ENCODE data around the gene ALDH7A1. TPM values are rescaled to one million over a fixed set of nuclear protein-coding genes. Genes with fewer than 3 reads are reported as not detected.

Gene ALDH7A1
- total RNA-seq, 1 experiment from 2014 or later = 176 TPM

GRCh38 chr5:126509339-126509738, 85.7 kb downstream of the ALDH7A1 start (continued):
- TF ChIP-seq ARID4B (CRISPR knock-in tag; IDR thresholded peaks at IDR 0.05; ENCODE audit: borderline replicate concordance) (no peak), SOX15 (CRISPR knock-in tag; IDR thresholded peaks at IDR 0.05) (no peak), KAT7 (CRISPR knock-in tag; IDR thresholded peaks at IDR 0.05; ENCODE audit: borderline replicate concordance) (no peak), ATF6 (CRISPR knock-in tag; IDR thresholded peaks at IDR 0.05) (no peak), ZNF232 (CRISPR knock-in tag; IDR thresholded peaks at IDR 0.05) (no peak), RELA (CRISPR knock-in tag; IDR thresholded peaks at IDR 0.05; ENCODE audit: borderline replicate concordance) (no peak)
- TF ChIP-seq, protein P1, sequence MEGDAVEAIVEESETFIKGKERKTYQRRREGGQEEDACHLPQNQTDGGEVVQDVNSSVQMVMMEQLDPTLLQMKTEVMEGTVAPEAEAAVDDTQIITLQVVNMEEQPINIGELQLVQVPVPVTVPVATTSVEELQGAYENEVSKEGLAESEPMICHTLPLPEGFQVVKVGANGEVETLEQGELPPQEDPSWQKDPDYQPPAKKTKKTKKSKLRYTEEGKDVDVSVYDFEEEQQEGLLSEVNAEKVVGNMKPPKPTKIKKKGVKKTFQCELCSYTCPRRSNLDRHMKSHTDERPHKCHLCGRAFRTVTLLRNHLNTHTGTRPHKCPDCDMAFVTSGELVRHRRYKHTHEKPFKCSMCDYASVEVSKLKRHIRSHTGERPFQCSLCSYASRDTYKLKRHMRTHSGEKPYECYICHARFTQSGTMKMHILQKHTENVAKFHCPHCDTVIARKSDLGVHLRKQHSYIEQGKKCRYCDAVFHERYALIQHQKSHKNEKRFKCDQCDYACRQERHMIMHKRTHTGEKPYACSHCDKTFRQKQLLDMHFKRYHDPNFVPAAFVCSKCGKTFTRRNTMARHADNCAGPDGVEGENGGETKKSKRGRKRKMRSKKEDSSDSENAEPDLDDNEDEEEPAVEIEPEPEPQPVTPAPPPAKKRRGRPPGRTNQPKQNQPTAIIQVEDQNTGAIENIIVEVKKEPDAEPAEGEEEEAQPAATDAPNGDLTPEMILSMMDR (IDR thresholded peaks at IDR 0.05) = no peak

DNA sequence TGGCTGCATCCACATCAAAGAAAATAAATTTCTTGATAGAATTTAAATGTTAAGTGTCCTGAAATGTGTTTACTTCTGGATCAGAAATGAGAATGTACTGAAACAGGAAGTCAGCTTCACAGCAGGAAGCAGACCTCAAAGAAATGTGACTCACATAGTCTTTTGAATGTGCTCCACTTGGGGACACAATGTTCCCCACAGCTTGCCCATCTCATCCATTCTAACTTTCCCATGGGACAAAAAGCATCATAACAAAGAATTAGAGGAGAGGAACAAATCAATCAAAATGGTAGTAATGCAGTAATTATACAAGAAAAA, 86.1 kb downstream of the ALDH7A1 start:
- no peaks in the 10 kb centered on the region for H3K27me3 Mint-ChIP-seq (ENCODE audit: low read depth)
- H3K9me3 Mint-ChIP-seq = peaks cover 11% of the 10 kb centered on the region; the same call in 1 of the 2 replicates
- DNase-seq (ENCODE audit: low spot score) = no peak
- ATAC-seq = no peak
- no peak overlapping the region for H3K4me3 Mint-ChIP-seq
- H3K4me1 Mint-ChIP-seq = peaks cover 11% of the 10 kb centered on the region
- CTCF ChIA-PET = interaction anchor here (2.0 kb wide), 1 partner anchor 9 kb away, joined by 9 read pairs; no protein-coding TSS in a partner anchor
- H3K27ac Mint-ChIP-seq = no peak overlapping the region
- no peak for TF ChIP-seq PRRX2 (CRISPR knock-in tag; IDR thresholded peaks at IDR 0.05)
- POLR2A ChIA-PET = no interaction called here
- H3K36me3 Mint-ChIP-seq = no peaks in the 10 kb centered on the region

DNA sequence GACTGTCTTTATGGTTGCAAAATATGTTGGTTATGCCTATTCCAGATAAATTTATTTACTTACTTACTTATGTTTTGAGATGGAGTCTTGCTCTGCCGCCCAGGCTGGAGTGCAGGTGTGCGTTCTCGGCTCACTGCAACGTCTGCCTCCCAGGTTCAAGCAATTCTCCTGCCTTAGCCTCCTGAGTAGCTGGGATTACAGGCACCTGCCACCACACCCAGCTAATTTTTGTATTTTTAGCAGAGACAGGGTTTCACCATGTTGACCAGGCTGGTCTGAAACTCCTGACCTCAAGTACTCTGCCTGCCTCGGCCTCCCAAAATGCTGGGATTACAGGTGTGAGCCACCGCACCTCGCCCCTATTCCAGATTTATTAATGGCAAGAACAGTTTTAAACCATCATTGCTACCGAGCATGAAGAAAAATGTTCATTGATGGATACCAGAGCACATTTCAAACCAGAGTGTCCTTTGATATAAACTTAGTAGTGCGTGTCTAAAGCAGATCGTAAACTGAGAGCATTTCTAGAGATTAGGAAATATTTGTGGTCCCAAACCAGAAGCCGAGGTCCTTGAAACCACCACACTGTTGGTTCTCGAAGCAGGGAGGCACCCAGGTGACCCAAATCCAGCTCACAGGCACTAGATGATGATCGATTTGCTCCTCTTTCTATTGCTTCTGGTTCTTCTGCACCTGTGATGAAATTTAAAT, 86.6 kb downstream of the ALDH7A1 start:
- no peak for ATAC-seq
- ChIA-PET CTCF (interaction anchor here (0.6 to 2.0 kb wide), 2 partner anchors 8 to 35 kb away, joined by 3 to 9 read pairs; no protein-coding TSS in a partner anchor), POLR2A (no interaction called here)
- no peak overlapping the region for H3K27ac Mint-ChIP-seq
- peaks cover 6% of the 10 kb centered on the region; the same call in 1 of the 2 replicates for H3K9me3 Mint-ChIP-seq
- H3K36me3 Mint-ChIP-seq = no peaks in the 10 kb centered on the region
- H3K27me3 Mint-ChIP-seq (ENCODE audit: low read depth) = no peaks in the 10 kb centered on the region
- DNase-seq (ENCODE audit: low spot score) = no peak
- H3K4me1 Mint-ChIP-seq = peaks cover 11% of the 10 kb centered on the region
- H3K4me3 Mint-ChIP-seq = no peak overlapping the region
- no peak for TF ChIP-seq NR1H2 (CRISPR knock-in tag; IDR thresholded peaks at IDR 0.05)
- TF ChIP-seq GRHL2 (CRISPR knock-in tag; IDR thresholded peaks at IDR 0.05; ENCODE audit: insufficient replicate concordance, severe bottlenecking) = no peak
- no peak for TF ChIP-seq CREM (CRISPR knock-in tag; IDR thresholded peaks at IDR 0.05)
- TF ChIP-seq ATF1 (CRISPR knock-in tag; IDR thresholded peaks at IDR 0.05) = no peak
- TF ChIP-seq USF2 (CRISPR knock-in tag; IDR thresholded peaks at IDR 0.05) = no peak
- TF ChIP-seq RORB (CRISPR knock-in tag; IDR thresholded peaks at IDR 0.05) = no peak
- no peak for TF ChIP-seq ARID4B (CRISPR knock-in tag; IDR thresholded peaks at IDR 0.05; ENCODE audit: borderline replicate concordance)
- no peak for TF ChIP-seq HMGA2 (CRISPR knock-in tag; IDR thresholded peaks at IDR 0.05)
- no peak for TF ChIP-seq ATF3 (CRISPR knock-in tag; conservative IDR thresholded peaks at IDR 0.05)
- TF ChIP-seq, protein P2, sequence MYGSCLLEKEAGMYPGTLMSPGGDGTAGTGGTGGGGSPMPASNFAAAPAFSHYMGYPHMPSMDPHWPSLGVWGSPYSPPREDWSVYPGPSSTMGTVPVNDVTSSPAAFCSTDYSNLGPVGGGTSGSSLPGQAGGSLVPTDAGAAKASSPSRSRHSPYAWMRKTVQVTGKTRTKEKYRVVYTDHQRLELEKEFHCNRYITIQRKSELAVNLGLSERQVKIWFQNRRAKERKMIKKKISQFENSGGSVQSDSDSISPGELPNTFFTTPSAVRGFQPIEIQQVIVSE (CRISPR knock-in tag; IDR thresholded peaks at IDR 0.05; ENCODE audit: borderline replicate concordance) = no peak
- no peak for TF ChIP-seq ZNF263 (CRISPR knock-in tag; IDR thresholded peaks at IDR 0.05; ENCODE audit: low read depth)

Data from WTC11 (cell line).